Measurements from ENCODE around the gene SAFB.

- TF ChIP-seq, protein P1, sequence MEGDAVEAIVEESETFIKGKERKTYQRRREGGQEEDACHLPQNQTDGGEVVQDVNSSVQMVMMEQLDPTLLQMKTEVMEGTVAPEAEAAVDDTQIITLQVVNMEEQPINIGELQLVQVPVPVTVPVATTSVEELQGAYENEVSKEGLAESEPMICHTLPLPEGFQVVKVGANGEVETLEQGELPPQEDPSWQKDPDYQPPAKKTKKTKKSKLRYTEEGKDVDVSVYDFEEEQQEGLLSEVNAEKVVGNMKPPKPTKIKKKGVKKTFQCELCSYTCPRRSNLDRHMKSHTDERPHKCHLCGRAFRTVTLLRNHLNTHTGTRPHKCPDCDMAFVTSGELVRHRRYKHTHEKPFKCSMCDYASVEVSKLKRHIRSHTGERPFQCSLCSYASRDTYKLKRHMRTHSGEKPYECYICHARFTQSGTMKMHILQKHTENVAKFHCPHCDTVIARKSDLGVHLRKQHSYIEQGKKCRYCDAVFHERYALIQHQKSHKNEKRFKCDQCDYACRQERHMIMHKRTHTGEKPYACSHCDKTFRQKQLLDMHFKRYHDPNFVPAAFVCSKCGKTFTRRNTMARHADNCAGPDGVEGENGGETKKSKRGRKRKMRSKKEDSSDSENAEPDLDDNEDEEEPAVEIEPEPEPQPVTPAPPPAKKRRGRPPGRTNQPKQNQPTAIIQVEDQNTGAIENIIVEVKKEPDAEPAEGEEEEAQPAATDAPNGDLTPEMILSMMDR (IDR thresholded peaks at IDR 0.05) = no peak
- no peak for TF ChIP-seq POLR2AphosphoS5 (IDR thresholded peaks at IDR 0.05; ENCODE audit: low read depth, low read length)
Observed at GRCh38 chr19:5646703-5647102, 23.8 kb downstream of the SAFB start.

Data from Panc1 (cell line).